ENCODE measurements around the gene DNAJC10.
A peak's percentile ranks its signal among the peaks of the same experiment; 100 is the strongest.
"Not testable (repeated sequence)": the region's sequence is repeated elsewhere in the genome, so short reads cannot be mapped to it uniquely, and the experiment has no call there.

DNAJC10 gene

GRCh38 chr2:182715892-182716649, at the start of gene DNAJC10:
TSS of gene DNAJC10 (plus strand) at chr2:182716257. CDS start at chr2:182718087, 1,830 bp downstream.
- DNase-seq = peak; percentile 48

- DNase-seq = peak; percentile 10
These were observed 49.3 kb upstream of the DNAJC10 start for GRCh38 chr2:182666674-182667314.

- DNase-seq = no peak
These were observed 48.8 kb upstream of the DNAJC10 start for GRCh38 chr2:182667315-182667695.

DNA sequence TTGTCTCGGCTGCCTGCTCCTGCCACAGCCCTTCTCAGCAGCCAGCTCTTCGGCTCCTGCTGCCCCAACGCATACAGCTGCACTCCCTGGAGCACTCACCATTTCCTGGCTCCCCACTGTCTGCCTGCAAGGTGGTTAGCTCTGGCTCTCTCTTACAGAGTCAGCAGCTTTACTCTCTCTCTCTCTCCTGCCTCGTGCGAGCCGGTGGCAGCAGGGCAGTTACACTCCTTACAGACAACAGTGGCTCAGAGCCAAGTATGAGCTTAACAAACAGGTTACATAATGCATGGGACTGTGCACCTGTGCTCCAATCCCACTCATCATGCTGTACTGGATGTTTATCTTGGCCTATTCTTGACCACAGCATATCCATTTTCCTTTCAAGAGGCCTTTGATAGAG, 47.4 kb upstream of the DNAJC10 start:
- DNase-seq = no peak

DNA sequence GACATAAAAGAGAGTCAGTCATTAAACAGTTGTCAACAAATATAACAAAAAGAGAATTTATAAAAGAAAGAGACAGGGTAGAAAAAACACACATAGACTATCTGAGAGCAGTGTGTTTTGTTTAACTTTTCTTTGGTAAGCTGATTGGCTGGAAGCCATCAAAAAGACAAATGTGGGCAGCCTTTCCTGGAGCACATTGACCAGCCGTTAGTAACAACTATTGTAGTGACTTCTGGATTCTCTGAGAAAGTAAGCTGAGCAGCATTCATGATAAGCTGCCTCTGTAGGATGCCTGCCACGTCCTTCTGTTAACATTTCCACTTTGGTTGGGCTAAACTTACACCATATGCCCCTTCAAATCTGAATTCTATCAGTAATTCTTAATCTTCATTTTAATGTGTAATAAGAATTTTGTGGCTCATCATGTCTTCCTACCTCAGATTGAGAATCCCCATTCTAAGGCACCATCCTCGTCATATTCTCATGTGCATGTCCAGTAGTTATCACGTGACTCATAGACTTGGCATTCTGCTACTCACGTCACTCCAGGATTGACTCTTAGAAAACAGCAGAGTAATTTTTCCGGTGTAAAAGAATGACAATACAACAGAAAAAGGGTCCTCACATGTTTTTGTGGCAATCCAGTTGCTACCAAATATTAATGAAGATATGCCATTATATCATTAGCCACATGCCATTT, 43.4 kb upstream of the DNAJC10 start:
- DNase-seq = no peak

DNA sequence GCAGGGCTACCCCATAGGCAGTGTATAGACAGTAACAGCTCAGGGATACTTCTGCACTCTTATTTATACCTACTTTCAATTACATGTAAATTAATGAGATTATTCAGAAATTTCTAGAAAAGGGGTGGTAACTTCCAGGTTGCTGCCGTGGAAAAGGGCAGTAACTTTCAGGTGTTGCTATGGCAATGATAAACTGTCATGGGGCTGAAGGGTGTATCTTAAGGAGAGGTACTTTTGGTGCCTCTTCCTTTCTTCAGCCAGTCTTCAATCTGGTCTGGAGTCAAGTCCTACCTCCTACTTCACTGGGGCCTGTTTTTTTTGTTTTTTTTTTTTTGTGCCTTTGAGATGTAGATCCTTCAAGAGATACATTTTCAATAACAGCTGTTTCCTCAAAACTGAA, 35.2 kb upstream of the DNAJC10 start:
- DNase-seq = no peak

DNA sequence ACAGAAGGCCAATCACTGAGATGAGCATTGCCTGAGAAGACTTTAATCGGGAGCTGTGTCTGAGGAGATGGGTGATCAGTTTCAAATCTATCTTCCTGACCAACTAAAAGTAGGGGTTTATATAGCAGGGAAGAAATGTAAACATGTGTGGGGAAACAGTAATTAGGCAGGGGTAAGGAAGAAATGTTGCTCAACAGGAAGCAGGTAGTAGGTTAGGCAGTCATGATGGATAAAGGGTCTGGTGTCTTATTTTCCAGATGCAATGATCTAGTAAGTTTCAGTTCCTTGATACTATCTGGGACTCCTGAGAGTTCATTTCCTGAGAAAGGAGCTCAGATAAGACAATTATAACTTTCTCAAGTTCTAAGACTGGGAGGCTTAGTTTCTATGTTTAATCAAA, 33.8 kb upstream of the DNAJC10 start:
- DNase-seq = no peak

DNA sequence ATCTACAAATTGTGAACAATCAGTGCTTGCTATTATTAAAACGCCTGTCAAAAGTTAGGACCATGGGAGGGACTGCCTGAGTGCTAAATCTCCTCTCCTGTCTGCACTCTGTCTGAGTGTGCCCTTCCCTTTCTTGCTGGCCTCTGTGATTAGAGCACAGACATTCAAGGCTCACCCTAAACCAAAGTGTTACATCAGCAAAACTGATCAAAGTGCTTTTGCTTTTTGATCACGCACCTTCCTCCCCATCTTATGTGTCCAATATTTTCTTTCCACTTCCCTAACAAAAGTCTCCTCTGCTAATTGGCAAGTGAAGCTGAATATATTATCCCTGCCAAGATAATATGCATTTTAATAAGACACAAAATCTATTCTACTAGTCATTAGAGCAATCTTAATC, 30.5 kb upstream of the DNAJC10 start:
- DNase-seq = no peak

- not testable (repeated sequence) for DNase-seq
These were observed 29.3 kb upstream of the DNAJC10 start for GRCh38 chr2:182686763-182687162.

DNA sequence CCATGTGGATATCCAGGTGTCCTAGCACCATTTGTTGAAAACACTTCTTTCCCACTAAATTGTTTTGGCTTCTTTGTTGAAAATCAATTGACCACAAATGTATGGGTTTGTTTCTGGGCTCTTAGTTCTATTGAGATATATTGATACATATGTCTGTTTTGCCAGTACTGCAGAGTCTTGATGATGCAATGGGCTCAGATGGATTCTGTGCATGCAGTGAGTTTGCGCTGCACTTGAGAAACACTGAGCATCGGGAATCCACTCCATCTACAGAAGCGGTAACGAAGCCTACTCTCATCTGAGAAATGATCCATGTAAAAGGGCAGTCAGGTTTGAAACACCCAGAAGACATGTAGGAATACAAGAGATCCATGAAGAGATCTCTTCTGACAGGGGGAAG, 21.9 kb upstream of the DNAJC10 start:
- no peak for DNase-seq

DNA sequence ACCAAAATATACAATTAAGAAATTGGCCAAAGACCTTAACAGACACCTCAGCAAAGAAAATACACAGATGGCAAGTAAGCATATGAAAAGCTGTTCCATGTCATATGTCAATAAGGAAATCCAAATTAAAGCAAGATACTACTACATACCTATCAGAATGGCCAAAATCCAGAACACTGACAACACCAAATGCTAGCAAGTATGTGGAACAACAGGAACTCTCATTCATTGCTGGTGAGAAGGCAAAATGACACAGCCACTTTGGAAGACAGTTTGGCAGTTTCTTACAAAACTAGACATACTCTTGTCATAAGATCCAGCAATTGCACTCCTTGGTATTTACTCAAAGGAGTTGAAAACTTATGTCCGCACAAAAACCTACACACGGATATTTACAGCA, 20.3 kb upstream of the DNAJC10 start:
- no peak for DNase-seq

GRCh38 chr2:182698671-182699070, 17.4 kb upstream of the DNAJC10 start:
- no peak for DNase-seq

DNA sequence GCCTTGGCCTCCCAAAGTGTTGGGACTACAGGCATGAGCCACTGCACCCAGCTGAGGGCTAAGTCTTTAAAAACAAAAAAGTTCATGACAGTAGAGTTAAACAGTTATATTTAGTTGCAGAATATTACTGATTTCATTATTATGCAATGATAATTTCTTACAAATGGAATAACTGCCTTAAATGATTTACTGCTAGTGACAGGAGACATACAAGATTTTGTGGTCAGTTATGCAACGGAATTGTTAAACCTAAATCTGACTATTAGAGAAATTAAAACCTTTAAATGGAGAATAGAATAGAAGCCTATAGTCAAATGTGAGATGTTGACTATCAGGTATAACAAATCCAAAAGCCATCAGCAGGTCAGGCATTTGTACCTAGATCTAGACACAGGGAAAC, 10.3 kb upstream of the DNAJC10 start:
- no peak for DNase-seq

GRCh38 chr2:182706751-182707150, 9.3 kb upstream of the DNAJC10 start:
- DNase-seq = no peak

DNA sequence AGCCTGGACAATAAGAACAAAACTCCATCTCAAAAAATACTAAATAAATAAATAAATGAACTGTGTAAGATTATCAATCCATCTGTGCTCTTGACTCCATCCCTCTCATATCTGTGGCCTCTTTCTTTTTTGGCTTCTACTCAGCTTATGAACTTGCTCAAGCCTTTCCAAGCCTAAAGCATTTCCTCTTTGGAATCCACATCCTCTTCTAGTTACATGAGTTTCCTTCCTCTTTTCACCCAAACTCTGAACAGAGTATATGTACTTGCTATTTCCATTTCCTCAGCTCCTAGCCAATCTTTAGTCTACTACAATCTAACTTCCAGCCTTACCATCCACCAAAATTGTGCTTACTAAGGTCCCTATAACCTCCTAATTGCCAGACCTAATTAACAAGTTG, 2.5 kb upstream of the DNAJC10 start:
- no peak for DNase-seq

DNA sequence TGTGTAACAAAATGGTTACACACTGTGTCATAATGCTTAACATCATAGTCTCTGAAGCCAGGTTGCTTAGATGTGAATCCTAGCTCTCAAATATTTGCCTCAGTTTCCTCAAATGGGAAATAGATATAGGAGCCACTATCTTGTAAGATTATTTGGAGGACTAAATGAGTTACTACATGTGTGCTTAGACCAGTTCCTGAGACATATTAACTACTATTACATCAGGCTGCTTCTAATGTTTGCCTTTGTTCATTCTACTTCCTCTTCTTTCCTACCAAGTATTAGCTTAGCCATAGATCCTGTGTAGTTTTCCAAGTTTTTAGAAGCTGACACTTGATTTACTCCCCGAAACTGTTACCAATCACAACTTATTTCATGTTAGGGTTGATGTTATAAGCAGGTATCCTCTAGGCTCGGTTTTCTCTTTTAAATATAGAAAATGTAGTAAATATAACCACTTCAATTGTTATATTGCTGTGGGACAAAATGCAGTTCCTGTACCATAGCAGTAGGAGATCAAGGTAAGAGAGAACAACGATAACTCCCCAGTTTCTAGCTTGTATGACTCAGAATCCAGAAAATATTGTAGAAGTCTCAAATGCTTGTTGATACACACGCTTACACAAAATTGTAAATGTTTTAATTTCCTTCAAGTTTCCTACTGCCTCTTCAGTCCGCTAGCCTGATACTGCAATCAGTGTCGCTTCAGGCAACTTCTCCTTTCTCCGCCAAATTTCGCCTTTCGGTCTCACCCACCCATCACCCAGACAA, 751 bp upstream of the DNAJC10 start:
- DNase-seq = no peak

GRCh38 chr2:182716650-182716979, 558 bp downstream of the DNAJC10 start:
- DNase-seq = no peak

GRCh38 chr2:182717416-182717815, 1.4 kb downstream of the DNAJC10 start:
- DNase-seq = no peak

DNA sequence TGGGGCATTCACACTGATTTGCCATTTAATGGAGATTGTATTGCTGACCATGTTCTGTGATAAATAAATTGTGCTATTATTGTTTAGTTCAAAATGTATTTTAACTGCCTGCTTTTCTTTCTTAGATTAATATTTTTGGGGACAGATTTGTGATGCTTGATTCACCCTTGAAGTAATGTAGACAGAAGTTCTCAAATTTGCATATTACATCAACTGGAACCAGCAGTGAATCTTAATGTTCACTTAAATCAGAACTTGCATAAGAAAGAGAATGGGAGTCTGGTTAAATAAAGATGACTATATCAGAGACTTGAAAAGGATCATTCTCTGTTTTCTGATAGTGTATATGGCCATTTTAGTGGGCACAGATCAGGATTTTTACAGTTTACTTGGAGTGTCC, 1.8 kb downstream of the DNAJC10 start:
- DNase-seq = no peak

GRCh38 chr2:182718459-182718858, 2.4 kb downstream of the DNAJC10 start:
- DNase-seq = no peak

- not testable (repeated sequence) for DNase-seq
These were observed 3.1 kb downstream of the DNAJC10 start for GRCh38 chr2:182719116-182719515.

DNA sequence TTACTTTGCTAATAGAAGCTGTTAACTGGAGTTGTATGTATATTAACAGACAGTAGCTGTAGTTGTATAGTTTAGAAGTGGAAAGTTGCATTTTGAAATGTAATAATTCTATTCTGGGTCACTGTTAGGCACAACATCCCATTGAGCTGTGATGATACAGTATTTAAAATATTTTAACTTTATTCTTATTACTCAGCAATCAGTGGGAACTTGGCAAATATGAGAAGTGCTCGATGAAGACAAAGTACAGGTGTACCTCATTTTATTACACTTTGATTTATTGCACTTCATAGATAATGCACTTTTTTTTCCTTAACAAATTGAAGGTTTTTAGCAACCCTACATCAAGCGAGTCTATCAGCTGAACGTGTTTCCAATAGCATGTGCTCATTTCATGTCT, 8.6 kb downstream of the DNAJC10 start:
- DNase-seq = no peak

GRCh38 chr2:182726473-182726872, 10.4 kb downstream of the DNAJC10 start:
- DNase-seq = no peak

DNA sequence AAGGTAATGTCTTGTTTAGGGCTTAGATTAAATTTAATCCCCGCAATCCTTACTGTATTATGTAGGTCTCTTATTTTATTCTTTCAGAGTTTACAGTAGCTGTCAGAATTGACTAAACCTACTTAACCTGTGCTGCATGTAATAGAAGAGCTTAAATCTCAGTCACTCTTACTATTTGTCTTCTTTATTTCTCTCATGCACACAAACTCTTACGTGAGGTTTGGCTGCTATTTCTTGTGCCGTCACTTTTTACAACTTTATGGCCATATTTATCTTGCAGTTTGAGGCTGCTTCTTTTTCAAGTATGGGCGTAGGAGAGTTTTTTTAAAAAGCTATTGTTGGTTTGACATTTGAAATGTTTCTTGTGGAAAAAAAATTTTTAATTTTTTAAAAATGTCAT, 12.0 kb downstream of the DNAJC10 start:
- DNase-seq = no peak

Measured in NCI-H1694 (cell line).